ENCODE measurements around the gene VPS26A. TPM values are rescaled to one million over a fixed set of nuclear protein-coding genes. Genes with fewer than 3 reads are reported as not detected.

The VPS26A gene
- total RNA-seq, 6 donors from 2014 or later, result 18.9 to 57.7 (median 40.9) TPM

GRCh38 chr10:69182005-69182404 is 58.0 kb downstream of the VPS26A start:
- H3K36me3 ChIP-seq, result peaks cover 10 to 28% (median 16%) of the 10 kb centered on the region in 4 donors
- TF ChIP-seq POLR2A (IDR thresholded peaks at IDR 0.05) (no peak), EP300 (IDR thresholded peaks at IDR 0.05) (no peak), POLR2AphosphoS5 (IDR thresholded peaks at IDR 0.05) (no peak)
- TF ChIP-seq, protein P1, sequence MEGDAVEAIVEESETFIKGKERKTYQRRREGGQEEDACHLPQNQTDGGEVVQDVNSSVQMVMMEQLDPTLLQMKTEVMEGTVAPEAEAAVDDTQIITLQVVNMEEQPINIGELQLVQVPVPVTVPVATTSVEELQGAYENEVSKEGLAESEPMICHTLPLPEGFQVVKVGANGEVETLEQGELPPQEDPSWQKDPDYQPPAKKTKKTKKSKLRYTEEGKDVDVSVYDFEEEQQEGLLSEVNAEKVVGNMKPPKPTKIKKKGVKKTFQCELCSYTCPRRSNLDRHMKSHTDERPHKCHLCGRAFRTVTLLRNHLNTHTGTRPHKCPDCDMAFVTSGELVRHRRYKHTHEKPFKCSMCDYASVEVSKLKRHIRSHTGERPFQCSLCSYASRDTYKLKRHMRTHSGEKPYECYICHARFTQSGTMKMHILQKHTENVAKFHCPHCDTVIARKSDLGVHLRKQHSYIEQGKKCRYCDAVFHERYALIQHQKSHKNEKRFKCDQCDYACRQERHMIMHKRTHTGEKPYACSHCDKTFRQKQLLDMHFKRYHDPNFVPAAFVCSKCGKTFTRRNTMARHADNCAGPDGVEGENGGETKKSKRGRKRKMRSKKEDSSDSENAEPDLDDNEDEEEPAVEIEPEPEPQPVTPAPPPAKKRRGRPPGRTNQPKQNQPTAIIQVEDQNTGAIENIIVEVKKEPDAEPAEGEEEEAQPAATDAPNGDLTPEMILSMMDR (IDR thresholded peaks at IDR 0.05), result no peak
- 78 to 82% methylated on average over 4 of the region's 4 CpGs for WGBS, 2 donors
- ATAC-seq (ENCODE audit: low FRiP score in 2 of 2) (no peak), DNase-seq (no peak)
- H3K9me3 ChIP-seq, result no peaks in the 10 kb centered on the region
- no peak overlapping the region for H3K27ac ChIP-seq
- peaks cover 23 to 30% (median 26%) of the 10 kb centered on the region in 4 donors for H3K4me1 ChIP-seq
- H3K27me3 ChIP-seq, result no peaks in the 10 kb centered on the region
- no peak overlapping the region for H3K4me3 ChIP-seq

DNA sequence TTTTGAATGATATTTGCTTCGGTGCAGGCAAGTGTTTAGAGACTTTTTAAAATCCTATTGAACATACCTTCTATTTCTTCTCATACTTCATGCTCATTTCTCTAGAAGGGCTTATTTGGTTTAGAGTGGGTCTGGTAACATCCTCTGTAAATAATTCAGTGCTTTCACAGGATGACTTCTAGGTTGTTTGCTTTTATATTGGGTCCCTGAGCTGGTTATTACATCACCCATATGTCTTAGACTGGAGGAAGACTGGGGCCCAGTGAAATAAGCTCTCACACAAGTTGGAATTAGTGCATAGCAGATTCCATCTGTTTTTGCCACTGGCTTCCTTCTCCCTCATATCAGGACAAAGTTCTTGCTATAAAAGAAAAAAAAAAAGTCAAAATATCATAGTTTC is 62.5 kb downstream of the VPS26A start:
- TF ChIP-seq, protein P1 (IDR thresholded peaks at IDR 0.05), result no peak
- TF ChIP-seq EP300 (IDR thresholded peaks at IDR 0.05), result no peak
- no peak for TF ChIP-seq POLR2AphosphoS5 (IDR thresholded peaks at IDR 0.05)
- TF ChIP-seq POLR2A (IDR thresholded peaks at IDR 0.05), result no peak
- no peaks in the 10 kb centered on the region for H3K9me3 ChIP-seq
- H3K4me3 ChIP-seq, result no peak overlapping the region
- H3K27ac ChIP-seq, result no peak overlapping the region
- ATAC-seq (ENCODE audit: low FRiP score in 2 of 2) (no peak), DNase-seq (no peak)
- 93 to 100% methylated on average over 1 of the region's 1 CpG for WGBS, 2 donors
- peaks cover 18 to 73% (median 37%) of the 10 kb centered on the region in 4 donors for H3K36me3 ChIP-seq
- H3K4me1 ChIP-seq, result peaks cover 10 to 13% (median 12%) of the 10 kb centered on the region in 4 donors
- no peaks in the 10 kb centered on the region for H3K27me3 ChIP-seq

DNA sequence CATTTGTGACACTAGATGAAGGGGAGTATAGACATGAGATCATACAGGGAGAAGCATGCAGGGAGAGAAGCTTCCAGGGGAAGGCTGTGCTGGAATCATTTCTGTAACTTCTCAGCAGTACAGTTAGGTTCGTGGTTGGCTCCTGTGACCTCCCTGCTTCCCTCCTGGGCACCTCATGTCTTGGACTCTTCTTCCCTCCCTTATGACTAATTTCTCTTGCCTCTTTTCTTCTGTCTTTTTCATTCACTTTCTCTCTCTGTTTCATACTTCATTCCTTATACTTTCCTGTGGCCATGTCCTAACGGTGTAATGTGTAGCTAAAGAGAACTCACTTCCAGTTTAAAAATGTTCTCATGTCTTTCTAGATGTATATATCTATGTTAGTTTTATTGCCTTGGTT is 77.1 kb downstream of the VPS26A start:
- H3K4me3 ChIP-seq, result no peak overlapping the region
- no peak overlapping the region for H3K27ac ChIP-seq
- 81 to 82% methylated on average over 2 of the region's 2 CpGs for WGBS, 2 donors
- no peak for DNase-seq
- no peaks in the 10 kb centered on the region for H3K27me3 ChIP-seq
- ATAC-seq (ENCODE audit: low FRiP score in 2 of 2), result no peak
- no peaks in the 10 kb centered on the region for H3K4me1 ChIP-seq
- TF ChIP-seq EP300 (IDR thresholded peaks at IDR 0.05) (no peak), POLR2AphosphoS5 (IDR thresholded peaks at IDR 0.05) (no peak), POLR2A (IDR thresholded peaks at IDR 0.05) (no peak)
- TF ChIP-seq, protein P1 (IDR thresholded peaks at IDR 0.05), result no peak
- peaks cover 2 to 93% (median 56%) of the 10 kb centered on the region in 4 donors for H3K36me3 ChIP-seq
- H3K9me3 ChIP-seq, result no peaks in the 10 kb centered on the region

DNA sequence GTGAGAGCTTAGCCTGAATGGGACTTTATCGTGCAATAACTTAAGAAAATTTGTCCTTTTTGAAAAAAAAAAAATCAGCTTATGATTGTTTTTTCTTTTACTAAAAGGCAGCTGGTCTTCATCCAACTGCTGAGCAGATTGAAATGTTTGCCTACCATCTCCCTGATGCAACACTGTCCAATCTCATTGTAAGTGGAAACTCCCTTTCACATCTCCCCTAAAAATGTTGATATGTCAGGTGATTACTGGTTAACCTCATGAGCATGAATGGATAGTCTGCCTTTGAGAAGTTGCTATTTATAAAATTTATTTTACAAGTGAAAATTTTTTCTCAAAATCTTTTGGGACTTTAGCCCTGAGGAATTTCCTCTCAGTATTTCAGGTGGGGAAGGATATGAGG is 78.4 kb downstream of the VPS26A start:
- H3K4me1 ChIP-seq, result no peaks in the 10 kb centered on the region
- H3K36me3 ChIP-seq, result peaks cover 0 to 92% (median 60%) of the 10 kb centered on the region in 4 donors
- no peak overlapping the region for H3K4me3 ChIP-seq
- ATAC-seq (ENCODE audit: low FRiP score in 2 of 2), result no peak
- DNase-seq, result no peak
- 82 to 91% methylated on average over 1 of the region's 1 CpG for WGBS, 2 donors
- no peaks in the 10 kb centered on the region for H3K9me3 ChIP-seq
- peak overlapping the region in 1 of 4 donors; percentile 11 for H3K27ac ChIP-seq
- H3K27me3 ChIP-seq, result no peaks in the 10 kb centered on the region
- no peak for TF ChIP-seq EP300 (IDR thresholded peaks at IDR 0.05)
- no peak for TF ChIP-seq POLR2A (IDR thresholded peaks at IDR 0.05)
- no peak for TF ChIP-seq POLR2AphosphoS5 (IDR thresholded peaks at IDR 0.05)
- TF ChIP-seq, protein P1 (IDR thresholded peaks at IDR 0.05), result no peak

DNA sequence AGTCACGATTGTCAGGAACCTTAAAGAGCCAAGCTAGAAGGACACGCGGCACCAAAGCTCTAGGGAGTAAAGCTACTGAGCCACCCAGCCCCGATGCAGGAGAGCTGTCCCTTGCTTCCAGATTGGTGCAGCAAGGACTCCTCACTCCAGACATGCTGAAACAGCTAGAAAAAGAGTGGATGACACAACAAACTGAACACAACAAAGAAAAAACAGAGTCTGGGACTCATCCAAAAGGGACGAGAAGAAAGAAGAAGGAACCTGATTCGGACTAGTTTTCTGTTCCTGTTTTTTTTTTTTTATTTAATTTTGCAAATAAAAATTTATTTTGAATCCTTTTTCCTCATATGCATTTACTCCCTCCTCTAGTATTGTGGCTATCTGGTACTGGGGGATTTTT is 84.8 kb downstream of the VPS26A start:
- Histone ChIP-seq H3K4me1 (no peaks in the 10 kb centered on the region), H3K4me3 (no peak overlapping the region), H3K27ac (no peak overlapping the region), H3K9me3 (no peaks in the 10 kb centered on the region), H3K27me3 (no peaks in the 10 kb centered on the region), H3K36me3 (peaks cover 6 to 57% (median 50%) of the 10 kb centered on the region in 4 donors)
- ATAC-seq (ENCODE audit: low FRiP score in 2 of 2), result peak in 1 of 2 donors; percentile 26
- TF ChIP-seq POLR2AphosphoS5 (IDR thresholded peaks at IDR 0.05), result no peak
- no peak for TF ChIP-seq EP300 (IDR thresholded peaks at IDR 0.05)
- TF ChIP-seq, protein P1 (IDR thresholded peaks at IDR 0.05), result no peak
- no peak for TF ChIP-seq POLR2A (IDR thresholded peaks at IDR 0.05)
- no peak for DNase-seq
- WGBS, 2 donors, result 78 to 88% methylated on average over 6 of the region's 6 CpGs

Measured in upper lobe of left lung (tissue), 6 donors.